Measurements from ENCODE around the gene MRPL53. TPM values are rescaled to one million over a fixed set of nuclear protein-coding genes. Genes with fewer than 3 reads are reported as not detected.

MRPL53 gene
- total and polyA plus RNA-seq, 4 donors = 12.6 to 72.5 (median 36.1) TPM

DNA sequence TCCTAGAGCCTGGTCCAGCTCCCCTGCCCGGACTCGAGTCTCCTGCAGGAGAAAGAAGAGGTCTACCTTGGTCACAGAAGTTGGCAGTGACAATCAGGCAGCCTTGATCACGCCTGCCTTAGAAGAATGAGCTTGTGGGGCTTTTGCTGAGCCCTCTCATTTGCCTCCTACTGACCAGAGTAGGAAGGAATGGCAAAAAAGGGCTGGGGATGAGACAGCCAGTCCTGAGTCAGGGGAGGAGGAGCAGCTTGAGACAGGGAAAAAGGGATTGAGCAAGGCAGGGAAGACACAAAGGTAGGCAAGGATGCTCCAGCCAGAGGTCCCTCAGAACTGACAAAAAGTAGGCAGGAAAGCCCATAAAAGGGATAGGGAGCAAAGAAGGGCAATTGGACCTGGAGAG is 44.9 kb downstream of the MRPL53 start:
- Histone ChIP-seq H3K27me3 (ENCODE audit: control insufficient read depth in 4 of 4, insufficient read depth in 4 of 4, low read length in 3 of 4) (no peaks in the 10 kb centered on the region), H3K4me1 (ENCODE audit: control insufficient read depth in 4 of 4, insufficient read depth in 4 of 4, low read length in 3 of 4) (peaks cover 7 to 40% (median 39%) of the 10 kb centered on the region in 4 donors), H3K9me3 (ENCODE audit: control insufficient read depth in 4 of 4, low read length in 3 of 4) (no peaks in the 10 kb centered on the region), H3K4me3 (ENCODE audit: low read depth in 1 of 3, low read length in 3 of 3) (no peak overlapping the region), H3K27ac (ENCODE audit: low read depth in 1 of 2, low read length in 2 of 2) (no peak overlapping the region), H3K9ac (ENCODE audit: low read depth in 1 of 2, low read length in 2 of 2) (no peak overlapping the region), H3K36me3 (ENCODE audit: control insufficient read depth in 4 of 4, insufficient read depth in 3 of 4, low read depth in 1 of 4, low read length in 3 of 4) (peaks cover 10 to 52% (median 37%) of the 10 kb centered on the region in 4 donors)
- DNase-seq (ENCODE audit: low spot score) = no peak
- TF ChIP-seq NR2F2 (IDR thresholded peaks at IDR 0.05) (no peak), RAD21 (IDR thresholded peaks at IDR 0.05) (no peak), RXRA (IDR thresholded peaks at IDR 0.05) (no peak), JUND (IDR thresholded peaks at IDR 0.05) (no peak), TAF1 (conservative IDR thresholded peaks at IDR 0.05) (no peak), HNF4G (IDR thresholded peaks at IDR 0.05) (no peak), EGR1 (IDR thresholded peaks at IDR 0.05; ENCODE audit: low read depth in 2 of 2) (no peak), SP1 (IDR thresholded peaks at IDR 0.05) (no peak), FOXA2 (IDR thresholded peaks at IDR 0.05) (no peak), GABPA (IDR thresholded peaks at IDR 0.05 in 1 of 2, conservative IDR thresholded peaks at IDR 0.05 in 1 of 2) (no peak)
- TF ChIP-seq, protein P1, sequence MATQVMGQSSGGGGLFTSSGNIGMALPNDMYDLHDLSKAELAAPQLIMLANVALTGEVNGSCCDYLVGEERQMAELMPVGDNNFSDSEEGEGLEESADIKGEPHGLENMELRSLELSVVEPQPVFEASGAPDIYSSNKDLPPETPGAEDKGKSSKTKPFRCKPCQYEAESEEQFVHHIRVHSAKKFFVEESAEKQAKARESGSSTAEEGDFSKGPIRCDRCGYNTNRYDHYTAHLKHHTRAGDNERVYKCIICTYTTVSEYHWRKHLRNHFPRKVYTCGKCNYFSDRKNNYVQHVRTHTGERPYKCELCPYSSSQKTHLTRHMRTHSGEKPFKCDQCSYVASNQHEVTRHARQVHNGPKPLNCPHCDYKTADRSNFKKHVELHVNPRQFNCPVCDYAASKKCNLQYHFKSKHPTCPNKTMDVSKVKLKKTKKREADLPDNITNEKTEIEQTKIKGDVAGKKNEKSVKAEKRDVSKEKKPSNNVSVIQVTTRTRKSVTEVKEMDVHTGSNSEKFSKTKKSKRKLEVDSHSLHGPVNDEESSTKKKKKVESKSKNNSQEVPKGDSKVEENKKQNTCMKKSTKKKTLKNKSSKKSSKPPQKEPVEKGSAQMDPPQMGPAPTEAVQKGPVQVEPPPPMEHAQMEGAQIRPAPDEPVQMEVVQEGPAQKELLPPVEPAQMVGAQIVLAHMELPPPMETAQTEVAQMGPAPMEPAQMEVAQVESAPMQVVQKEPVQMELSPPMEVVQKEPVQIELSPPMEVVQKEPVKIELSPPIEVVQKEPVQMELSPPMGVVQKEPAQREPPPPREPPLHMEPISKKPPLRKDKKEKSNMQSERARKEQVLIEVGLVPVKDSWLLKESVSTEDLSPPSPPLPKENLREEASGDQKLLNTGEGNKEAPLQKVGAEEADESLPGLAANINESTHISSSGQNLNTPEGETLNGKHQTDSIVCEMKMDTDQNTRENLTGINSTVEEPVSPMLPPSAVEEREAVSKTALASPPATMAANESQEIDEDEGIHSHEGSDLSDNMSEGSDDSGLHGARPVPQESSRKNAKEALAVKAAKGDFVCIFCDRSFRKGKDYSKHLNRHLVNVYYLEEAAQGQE (IDR thresholded peaks at IDR 0.05) = no peak
- TF ChIP-seq, protein P2, sequence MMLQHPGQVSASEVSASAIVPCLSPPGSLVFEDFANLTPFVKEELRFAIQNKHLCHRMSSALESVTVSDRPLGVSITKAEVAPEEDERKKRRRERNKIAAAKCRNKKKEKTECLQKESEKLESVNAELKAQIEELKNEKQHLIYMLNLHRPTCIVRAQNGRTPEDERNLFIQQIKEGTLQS (IDR thresholded peaks at IDR 0.05) = no peak
- TF ChIP-seq, protein P3, sequence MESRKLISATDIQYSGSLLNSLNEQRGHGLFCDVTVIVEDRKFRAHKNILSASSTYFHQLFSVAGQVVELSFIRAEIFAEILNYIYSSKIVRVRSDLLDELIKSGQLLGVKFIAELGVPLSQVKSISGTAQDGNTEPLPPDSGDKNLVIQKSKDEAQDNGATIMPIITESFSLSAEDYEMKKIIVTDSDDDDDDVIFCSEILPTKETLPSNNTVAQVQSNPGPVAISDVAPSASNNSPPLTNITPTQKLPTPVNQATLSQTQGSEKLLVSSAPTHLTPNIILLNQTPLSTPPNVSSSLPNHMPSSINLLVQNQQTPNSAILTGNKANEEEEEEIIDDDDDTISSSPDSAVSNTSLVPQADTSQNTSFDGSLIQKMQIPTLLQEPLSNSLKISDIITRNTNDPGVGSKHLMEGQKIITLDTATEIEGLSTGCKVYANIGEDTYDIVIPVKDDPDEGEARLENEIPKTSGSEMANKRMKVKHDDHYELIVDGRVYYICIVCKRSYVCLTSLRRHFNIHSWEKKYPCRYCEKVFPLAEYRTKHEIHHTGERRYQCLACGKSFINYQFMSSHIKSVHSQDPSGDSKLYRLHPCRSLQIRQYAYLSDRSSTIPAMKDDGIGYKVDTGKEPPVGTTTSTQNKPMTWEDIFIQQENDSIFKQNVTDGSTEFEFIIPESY (IDR thresholded peaks at IDR 0.05) = no peak
- 92% methylated on average over 3 of the region's 3 CpGs for WGBS

DNA sequence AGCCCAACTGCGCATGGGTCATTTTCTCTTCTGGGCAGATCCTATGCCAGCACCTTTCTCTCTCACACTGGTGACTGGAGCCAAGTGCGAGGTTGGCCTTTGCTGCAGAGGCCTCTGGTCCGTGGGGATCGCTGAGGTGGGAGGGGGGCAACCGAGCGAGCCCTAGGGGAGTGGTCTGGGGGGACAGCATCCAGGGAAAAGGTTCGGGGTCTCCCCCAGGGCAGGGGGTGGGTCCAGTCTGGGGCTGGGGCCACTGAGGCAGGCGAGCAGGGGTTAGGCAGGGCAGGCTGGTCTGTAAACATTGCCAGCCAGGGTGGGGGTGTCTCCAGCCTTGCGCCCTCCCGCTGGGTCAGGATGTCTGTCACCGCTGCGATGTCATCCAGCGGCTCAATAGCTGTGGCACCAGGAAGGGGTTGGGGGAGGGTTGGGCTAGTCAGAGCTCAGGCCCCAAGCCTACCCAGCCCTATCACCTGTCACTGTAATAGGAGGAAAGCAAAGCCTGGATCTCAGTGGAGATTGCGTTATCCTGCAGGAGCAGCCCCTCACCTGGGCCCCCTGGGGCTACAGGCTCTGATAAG is 46.2 kb downstream of the MRPL53 start:
- TF ChIP-seq, protein P2 (IDR thresholded peaks at IDR 0.05) = no peak
- TF ChIP-seq HNF4A (conservative IDR thresholded peaks at IDR 0.05) = no peak
- TF ChIP-seq EGR1 (IDR thresholded peaks at IDR 0.05; ENCODE audit: low read depth in 2 of 2) = no peak
- no peak for TF ChIP-seq NR2F2 (IDR thresholded peaks at IDR 0.05)
- TF ChIP-seq YY1 (IDR thresholded peaks at IDR 0.05) = no peak
- TF ChIP-seq FOXA1 (IDR thresholded peaks at IDR 0.05) = no peak
- TF ChIP-seq TAF1 (conservative IDR thresholded peaks at IDR 0.05) = no peak
- TF ChIP-seq, protein P4, sequence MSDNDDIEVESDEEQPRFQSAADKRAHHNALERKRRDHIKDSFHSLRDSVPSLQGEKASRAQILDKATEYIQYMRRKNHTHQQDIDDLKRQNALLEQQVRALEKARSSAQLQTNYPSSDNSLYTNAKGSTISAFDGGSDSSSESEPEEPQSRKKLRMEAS (IDR thresholded peaks at IDR 0.05) = no peak
- TF ChIP-seq FOXA2 (IDR thresholded peaks at IDR 0.05) = no peak
- no peak for TF ChIP-seq JUND (IDR thresholded peaks at IDR 0.05)
- TF ChIP-seq, protein P1 (IDR thresholded peaks at IDR 0.05) = no peak
- TF ChIP-seq, protein P3 (IDR thresholded peaks at IDR 0.05) = no peak
- peaks cover 7 to 37% (median 32%) of the 10 kb centered on the region in 4 donors for H3K4me1 ChIP-seq (ENCODE audit: control insufficient read depth in 4 of 4, insufficient read depth in 4 of 4, low read length in 3 of 4)
- H3K4me3 ChIP-seq (ENCODE audit: low read depth in 1 of 3, low read length in 3 of 3) = no peak overlapping the region
- peaks cover 10 to 41% (median 28%) of the 10 kb centered on the region in 4 donors for H3K36me3 ChIP-seq (ENCODE audit: control insufficient read depth in 4 of 4, insufficient read depth in 3 of 4, low read depth in 1 of 4, low read length in 3 of 4)
- H3K9me3 ChIP-seq (ENCODE audit: control insufficient read depth in 4 of 4, low read length in 3 of 4) = no peaks in the 10 kb centered on the region
- H3K9ac ChIP-seq (ENCODE audit: low read depth in 1 of 2, low read length in 2 of 2) = no peak overlapping the region
- H3K27ac ChIP-seq (ENCODE audit: low read depth in 1 of 2, low read length in 2 of 2) = no peak overlapping the region
- WGBS = 90% methylated on average over 14 of the region's 14 CpGs
- no peak for DNase-seq (ENCODE audit: low spot score)
- no peaks in the 10 kb centered on the region for H3K27me3 ChIP-seq (ENCODE audit: control insufficient read depth in 4 of 4, insufficient read depth in 4 of 4, low read length in 3 of 4)
